Osteoblast (primary cell): ENCODE measurements around the gene CDCA4. TPM values are rescaled to one million over a fixed set of nuclear protein-coding genes. Genes with fewer than 3 reads are reported as not detected.
"Not testable (repeated sequence)": the region's sequence is repeated elsewhere in the genome, so short reads cannot be mapped to it uniquely, and the experiment has no call there.

Source experiments
- DNase-seq: peaks from one replicate; pipeline ENCODE4 v3.0.0; 2011; ENCODE audit warnings: low spot score, mixed read lengths; ENCODE audit not compliant: insufficient read length; ENCODE audit errors: missing footprints
- H2AFZ ChIP-seq: 2 replicates; pipeline ENCODE4 v1.6.0; 2011; ENCODE audit warnings: mild to moderate bottlenecking, low read length
- H3K27ac ChIP-seq: 2 replicates; pipeline ENCODE4 v1.5.1; 2011; ENCODE audit warnings: mild to moderate bottlenecking, low read depth, low read length, moderate library complexity
- H3K27me3 ChIP-seq: 2 replicates; pipeline ENCODE4 v1.6.0; 2012; ENCODE audit warnings: mild to moderate bottlenecking, control low read depth, inconsistent platforms, low read length, moderate library complexity; ENCODE audit not compliant: insufficient read depth
- H3K36me3 ChIP-seq: 2 replicates; pipeline ENCODE4 v1.5.1; 2011; ENCODE audit warnings: mild to moderate bottlenecking, low read length, control low read depth, moderate library complexity; ENCODE audit not compliant: insufficient read depth
- H3K4me1 ChIP-seq: 2 replicates; pipeline ENCODE4 v1.5.1; 2011; ENCODE audit warnings: mild to moderate bottlenecking, low read length, control low read depth, moderate library complexity; ENCODE audit not compliant: insufficient read depth
- H3K4me2 ChIP-seq: 2 replicates; pipeline ENCODE4 v1.6.0; 2011; ENCODE audit warnings: mild to moderate bottlenecking, low read length; ENCODE audit not compliant: insufficient read depth
- H3K4me3 ChIP-seq: fragments of 200-600 bp; sonication (generic); 3 replicates; pipeline ENCODE4 v1.5.1; 2012; ENCODE audit warnings: mild to moderate bottlenecking, low read length, inconsistent platforms; ENCODE audit not compliant: insufficient read depth
- H3K79me2 ChIP-seq: 2 replicates; pipeline ENCODE4 v1.6.0; 2012; ENCODE audit warnings: mild to moderate bottlenecking, low read length, control low read depth, inconsistent platforms; ENCODE audit not compliant: insufficient read depth
- H3K9me3 ChIP-seq: 2 replicates; pipeline ENCODE4 v1.5.1; 2011; ENCODE audit warnings: low read depth, low read length, control low read depth
- H4K20me1 ChIP-seq: 2 replicates; pipeline ENCODE4 v1.6.0; 2012; ENCODE audit warnings: mild to moderate bottlenecking, low read length, control low read depth; ENCODE audit not compliant: insufficient read depth
- CTCF ChIP-seq: IDR thresholded peaks from 2 replicates; pipeline ENCODE4 v1.5.1; 2011; ENCODE audit warnings: mild to moderate bottlenecking, low read depth, low read length, moderate library complexity; ENCODE audit errors: extremely low read depth
- total RNA-seq: library from RNA; depleted of rRNA; stranded (reverse); fragments of >200 nt; gene quantifications from 2 replicates; pipeline ENCODE4 v1.2.3, GENCODE V29; 2012

Gene CDCA4
- total RNA-seq, 1 donor = 13.8 TPM

- no peak overlapping the region for H3K4me3 ChIP-seq
- no peaks in the 10 kb centered on the region for H3K79me2 ChIP-seq
- H3K27ac ChIP-seq = no peak overlapping the region
- no peak for DNase-seq
- no peak for TF ChIP-seq CTCF
- H2AFZ ChIP-seq = no peak overlapping the region
- no peaks in the 10 kb centered on the region for H4K20me1 ChIP-seq
- no peaks in the 10 kb centered on the region for H3K36me3 ChIP-seq
- no peaks in the 10 kb centered on the region for H3K9me3 ChIP-seq
- no peak overlapping the region for H3K4me2 ChIP-seq
- H3K27me3 ChIP-seq = no peaks in the 10 kb centered on the region
- H3K4me1 ChIP-seq = peaks cover 42% of the 10 kb centered on the region
These were observed 8.5 kb upstream of the CDCA4 start for GRCh38 chr14:105029402-105029801.

GRCh38 chr14:105028251-105028927 lies 7.5 kb upstream of the CDCA4 start:
- peak overlapping the region; percentile 88 for H3K27ac ChIP-seq
- H3K27me3 ChIP-seq = no peaks in the 10 kb centered on the region
- no peaks in the 10 kb centered on the region for H3K79me2 ChIP-seq
- H3K4me2 ChIP-seq = peak overlapping the region; percentile 73
- no peaks in the 10 kb centered on the region for H3K9me3 ChIP-seq
- H4K20me1 ChIP-seq = no peaks in the 10 kb centered on the region
- TF ChIP-seq CTCF = no peak
- H3K4me3 ChIP-seq = no peak overlapping the region
- H2AFZ ChIP-seq = peak overlapping the region; percentile 74
- peaks cover 52% of the 10 kb centered on the region for H3K4me1 ChIP-seq
- peak; percentile 73 for DNase-seq
- H3K36me3 ChIP-seq = no peaks in the 10 kb centered on the region

GRCh38 chr14:105027718-105028117 lies 6.8 kb upstream of the CDCA4 start:
- H3K79me2 ChIP-seq, H3K4me3 ChIP-seq, H3K27me3 ChIP-seq, H3K9me3 ChIP-seq, H3K36me3 ChIP-seq, H4K20me1 ChIP-seq: not testable (repeated sequence)
- Histone ChIP-seq H2AFZ (peak overlapping the region; percentile 74), H3K4me2 (peak overlapping the region; percentile 73), H3K27ac (peak overlapping the region; percentile 88), H3K4me1 (peaks cover 55% of the 10 kb centered on the region)
- peak; percentile 26 for DNase-seq

GRCh38 chr14:105026802-105027563 lies 6.1 kb upstream of the CDCA4 start:
- TF ChIP-seq CTCF = no peak
- H2AFZ ChIP-seq = no peak overlapping the region
- H3K4me3 ChIP-seq = no peak overlapping the region
- no peaks in the 10 kb centered on the region for H3K27me3 ChIP-seq
- H4K20me1 ChIP-seq = no peaks in the 10 kb centered on the region
- no peaks in the 10 kb centered on the region for H3K36me3 ChIP-seq
- no peaks in the 10 kb centered on the region for H3K9me3 ChIP-seq
- peaks cover 60% of the 10 kb centered on the region for H3K4me1 ChIP-seq
- peak; percentile 72 for DNase-seq
- peak overlapping the region; percentile 73 for H3K4me2 ChIP-seq
- peak overlapping the region; percentile 88 for H3K27ac ChIP-seq
- H3K79me2 ChIP-seq = peaks cover 4% of the 10 kb centered on the region
